OCI-LY7 (cell line): ENCODE measurements around the gene SYTL5. TPM values are rescaled to one million over a fixed set of nuclear protein-coding genes. Genes with fewer than 3 reads are reported as not detected.

Experiments
- BruUV-seq: library from RNA; stranded (reverse); fragments of 400-500 nt; replicated peaks from 2 replicates; lab custom pipeline; 2021; lab: Mats Ljungman, UMichigan
- CTCF ChIA-PET: fragments of 300-600 bp; sonication (Branson Sonifier 250); formaldehyde crosslinking; loops from one replicate; lab custom pipeline; 2022; ENCODE audit warnings: antibody characterized with exemption; ENCODE audit not compliant: unreplicated experiment; lab: Charles Lee
- POLR2A ChIA-PET: fragments of 300-600 bp; sonication (Branson Sonifier 250); formaldehyde crosslinking; loops from one replicate; lab custom pipeline; 2022; ENCODE audit warnings: antibody characterized with exemption; lab: Charles Lee
- DNase-seq: peaks from one replicate; pipeline ENCODE4 v3.0.0-alpha.2; 2015; ENCODE audit warnings: low spot score
- H2AFZ ChIP-seq: fragments of 200-600 bp; sonication (generic), shearing (Covaris generic); 2 replicates; pipeline ENCODE4 v1.6.1; 2014; ENCODE audit warnings: mild to moderate bottlenecking, antibody characterized with exemption, low read length, moderate library complexity
- H3K27ac ChIP-seq: fragments of 200-600 bp; sonication (generic); 2 replicates; pipeline ENCODE4 v1.5.1; 2014; ENCODE audit warnings: mixed run types, low read depth, mild to moderate bottlenecking, moderate library complexity, low read length, inconsistent platforms; ENCODE audit not compliant: poor library complexity, severe bottlenecking
- H3K36me3 ChIP-seq: fragments of 200-600 bp; sonication (generic); 2 replicates; pipeline ENCODE4 v1.6.1; 2014; ENCODE audit warnings: mild to moderate bottlenecking, antibody characterized with exemption, low read length, moderate library complexity, mixed read lengths; ENCODE audit not compliant: insufficient read depth
- H3K4me1 ChIP-seq: fragments of 200-600 bp; sonication (generic); 2 replicates; pipeline ENCODE4 v1.5.1; 2014; ENCODE audit warnings: mild to moderate bottlenecking, low read length; ENCODE audit not compliant: insufficient read depth, poor library complexity, severe bottlenecking
- H3K4me2 ChIP-seq: fragments of 200-600 bp; sonication (generic); 2 replicates; pipeline ENCODE4 v1.6.1; 2014; ENCODE audit warnings: mild to moderate bottlenecking, low read length
- H3K4me3 ChIP-seq: fragments of 200-600 bp; sonication (generic); 2 replicates; pipeline ENCODE4 v1.5.1; 2014; ENCODE audit warnings: mild to moderate bottlenecking, low read depth, low read length; ENCODE audit not compliant: poor library complexity, severe bottlenecking
- H3K79me2 ChIP-seq: fragments of 200-600 bp; sonication (generic); 2 replicates; pipeline ENCODE4 v1.6.1; 2016; ENCODE audit warnings: low read depth, mild to moderate bottlenecking, low read length, moderate library complexity, mixed read lengths; ENCODE audit not compliant: insufficient read depth
- H3K9me2 ChIP-seq: fragments of 200-600 bp; sonication (generic); 2 replicates; pipeline ENCODE4 v1.6.1; 2016; ENCODE audit warnings: mild to moderate bottlenecking, low read length, mixed read lengths; ENCODE audit not compliant: insufficient read depth
- H3K9me3 ChIP-seq: fragments of 200-600 bp; sonication (generic); 2 replicates; pipeline ENCODE4 v1.6.1; 2014; ENCODE audit warnings: mild to moderate bottlenecking, mixed run types, low read length, mixed read lengths
- H4K20me1 ChIP-seq: fragments of 200-600 bp; sonication (generic); 2 replicates; pipeline ENCODE4 v1.6.1; 2014; ENCODE audit warnings: mild to moderate bottlenecking, antibody characterized with exemption, low read length, moderate library complexity, mixed read lengths; ENCODE audit not compliant: insufficient read depth
- CTCF ChIP-seq: fragments of 200-600 bp; sonication (generic); conservative IDR thresholded peaks from 2 replicates; pipeline ENCODE4 v1.5.1; 2014; ENCODE audit warnings: mild to moderate bottlenecking, antibody characterized with exemption, low read length, moderate library complexity, mixed read lengths
- EZH2phosphoT487 ChIP-seq: fragments of 200-600 bp; sonication (generic); IDR thresholded peaks from 2 replicates; pipeline ENCODE4 v1.6.1; 2018; ENCODE audit warnings: low read depth, borderline replicate concordance, mild to moderate bottlenecking, mixed run types, antibody characterized with exemption, low read length, moderate library complexity, mixed read lengths
- intact Hi-C: fragments of 100-400 bp; cut with micrococcal nuclease; formaldehyde crosslinking; loops from one replicate; pipeline ENCODE4 v1.10.0; 2022; ENCODE audit not compliant: unreplicated experiment
- total RNA-seq, 2 experiments: library from RNA; depleted of rRNA in 1 of 2; stranded (reverse); fragments of >200 nt in 1 of 2; shearing (Covaris generic) in 1 of 2; gene quantifications; 2 replicates each; pipeline ENCODE4 v1.2.3, GENCODE V29; 2014 to 2022

Gene SYTL5
- total RNA-seq, 2 experiments from 2014 or later, result not detected

- Histone ChIP-seq H3K4me3 (no peak overlapping the region), H2AFZ (no peak overlapping the region), H3K79me2 (no peaks in the 10 kb centered on the region), H3K9me3 (no peaks in the 10 kb centered on the region), H3K4me1 (no peaks in the 10 kb centered on the region), H3K36me3 (no peaks in the 10 kb centered on the region), H3K4me2 (no peak overlapping the region), H3K27ac (no peak overlapping the region), H3K9me2 (no peaks in the 10 kb centered on the region), H4K20me1 (no peaks in the 10 kb centered on the region)
- intact Hi-C loops, result no loop called here
- no peak for TF ChIP-seq CTCF
- no peak for TF ChIP-seq EZH2phosphoT487
- ChIA-PET POLR2A (no interaction called here), CTCF (no interaction called here)
- no TSS peak for BruUV-seq
- DNase-seq, result no peak
These were observed 123.0 kb downstream of the SYTL5 start for GRCh38 chrX:38129366-38129765.

- Histone ChIP-seq H3K36me3 (no peaks in the 10 kb centered on the region), H3K27ac (no peak overlapping the region), H4K20me1 (no peaks in the 10 kb centered on the region), H3K4me1 (no peaks in the 10 kb centered on the region), H3K4me2 (no peak overlapping the region), H3K79me2 (no peaks in the 10 kb centered on the region), H3K4me3 (no peak overlapping the region), H2AFZ (no peak overlapping the region), H3K9me2 (no peaks in the 10 kb centered on the region), H3K9me3 (no peaks in the 10 kb centered on the region)
- POLR2A ChIA-PET, result no interaction called here
- CTCF ChIA-PET, result no interaction called here
- TF ChIP-seq EZH2phosphoT487, result no peak
- TF ChIP-seq CTCF, result no peak
- DNase-seq, result no peak
- intact Hi-C loops, result no loop called here
- BruUV-seq, result no TSS peak
These were observed 132.0 kb downstream of the SYTL5 start for GRCh38 chrX:38138157-38138891.

GRCh38 chrX:38138900-38139299, 132.5 kb downstream of the SYTL5 start:
- ChIA-PET POLR2A (no interaction called here), CTCF (interaction anchor here (0.5 kb wide), 1 partner anchor 1872 kb away, joined by 5 read pairs; no protein-coding TSS in a partner anchor)
- intact Hi-C loops, result no loop called here
- Histone ChIP-seq H3K36me3 (no peaks in the 10 kb centered on the region), H3K79me2 (no peaks in the 10 kb centered on the region), H3K4me2 (no peak overlapping the region), H3K4me1 (no peaks in the 10 kb centered on the region), H4K20me1 (no peaks in the 10 kb centered on the region), H3K9me2 (no peaks in the 10 kb centered on the region), H3K27ac (no peak overlapping the region), H2AFZ (no peak overlapping the region), H3K4me3 (no peak overlapping the region), H3K9me3 (no peaks in the 10 kb centered on the region)
- no TSS peak for BruUV-seq
- TF ChIP-seq EZH2phosphoT487 (no peak), CTCF (no peak)
- no peak for DNase-seq
